Uterus (tissue), 2 donors: Measurements from ENCODE around the gene OR2T11.

ENCODE experiments used
- CTCF ChIP-seq, 4 experiments: fragments of 200-600 bp in 2 of 4; fragments of 450-650 bp in 2 of 4; sonication (generic) in 2 of 4; IDR thresholded peaks; one replicate each; pipeline ENCODE4 v1.5.1; 2016 to 2019; ENCODE audit warnings: antibody characterized with exemption in 4 of 4, mild to moderate bottlenecking in 2 of 4, moderate library complexity in 1 of 4
- POLR2A ChIP-seq, 2 donors: fragments of 450-650 bp; IDR thresholded peaks; one replicate each; pipeline ENCODE4 v1.6.1; 2016; ENCODE audit warnings: antibody characterized with exemption in 2 of 2, mild to moderate bottlenecking in 1 of 2, moderate library complexity in 1 of 2

GRCh38 chr1:248618119-248618518, 16.8 kb downstream of the OR2T11 start:
- no peak for TF ChIP-seq CTCF (IDR thresholded peaks at IDR 0.05)
- TF ChIP-seq POLR2A (IDR thresholded peaks at IDR 0.05), result no peak
